Raji (cell line): ENCODE results near the gene SLC39A11.

ENCODE experiments used
- POLR2A ChIP-seq: IDR thresholded peaks from 2 replicates; pipeline ENCODE4 v1.6.1; 2011; ENCODE audit warnings: low read depth, low read length, control low read depth; ENCODE audit not compliant: insufficient read depth

SLC39A11 gene

DNA sequence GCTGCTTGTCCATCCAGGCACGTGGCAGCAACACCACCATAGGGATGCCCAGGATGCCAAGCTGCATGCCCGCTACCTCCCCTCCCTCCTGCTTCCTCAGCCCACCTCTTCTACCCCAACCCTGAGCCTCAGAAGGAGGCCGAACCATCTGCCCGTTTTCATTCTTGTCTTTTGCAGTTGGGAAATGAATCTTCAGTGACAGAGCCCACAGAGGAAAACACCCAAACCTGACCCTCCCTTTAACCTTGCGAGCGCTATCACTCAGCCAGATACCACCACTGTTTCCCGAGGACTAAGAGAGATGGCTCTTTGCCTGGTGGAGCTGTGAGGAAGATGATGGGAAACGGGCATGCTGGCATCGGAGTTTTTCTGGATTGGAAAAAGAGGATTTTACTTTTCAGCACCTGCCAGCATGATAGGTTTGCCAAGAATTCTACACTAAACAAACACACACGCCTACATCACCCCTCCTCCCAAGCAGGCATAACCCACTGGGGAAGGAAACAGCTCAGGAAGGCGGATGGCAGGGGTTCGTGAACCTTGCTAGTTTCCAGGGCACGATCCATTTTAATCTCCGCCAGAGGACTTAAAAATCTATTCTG, 457.4 kb downstream of the SLC39A11 start:
- TF ChIP-seq POLR2A, result no peak

GRCh38 chr17:72634621-72635020, 457.9 kb downstream of the SLC39A11 start:
- no peak for TF ChIP-seq POLR2A

- no peak for TF ChIP-seq POLR2A
Measured at GRCh38 chr17:72631949-72632684, 460.4 kb downstream of the SLC39A11 start.

GRCh38 chr17:72631568-72631948, 460.9 kb downstream of the SLC39A11 start:
- no peak for TF ChIP-seq POLR2A

GRCh38 chr17:72624652-72625051, 467.8 kb downstream of the SLC39A11 start:
- TF ChIP-seq POLR2A, result no peak

DNA sequence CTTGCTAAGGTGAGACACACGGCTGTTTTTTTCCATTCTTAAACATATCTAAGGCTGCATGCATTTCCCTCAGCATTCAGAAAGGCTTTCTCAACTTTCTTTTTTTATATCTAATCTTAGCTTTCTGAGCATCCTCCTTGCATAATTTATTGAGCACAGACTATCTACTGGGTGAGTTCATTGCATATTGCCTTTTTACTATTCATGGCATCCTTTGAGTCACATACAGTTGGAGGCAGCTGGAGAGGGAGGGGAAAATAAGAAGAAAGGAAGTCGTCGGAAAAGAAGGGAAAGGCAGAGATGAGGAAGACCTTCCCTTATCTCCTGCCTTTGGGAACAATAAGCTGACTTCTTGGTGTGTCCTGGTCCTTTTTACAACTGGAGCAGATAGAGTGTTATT, 468.3 kb downstream of the SLC39A11 start:
- no peak for TF ChIP-seq POLR2A

DNA sequence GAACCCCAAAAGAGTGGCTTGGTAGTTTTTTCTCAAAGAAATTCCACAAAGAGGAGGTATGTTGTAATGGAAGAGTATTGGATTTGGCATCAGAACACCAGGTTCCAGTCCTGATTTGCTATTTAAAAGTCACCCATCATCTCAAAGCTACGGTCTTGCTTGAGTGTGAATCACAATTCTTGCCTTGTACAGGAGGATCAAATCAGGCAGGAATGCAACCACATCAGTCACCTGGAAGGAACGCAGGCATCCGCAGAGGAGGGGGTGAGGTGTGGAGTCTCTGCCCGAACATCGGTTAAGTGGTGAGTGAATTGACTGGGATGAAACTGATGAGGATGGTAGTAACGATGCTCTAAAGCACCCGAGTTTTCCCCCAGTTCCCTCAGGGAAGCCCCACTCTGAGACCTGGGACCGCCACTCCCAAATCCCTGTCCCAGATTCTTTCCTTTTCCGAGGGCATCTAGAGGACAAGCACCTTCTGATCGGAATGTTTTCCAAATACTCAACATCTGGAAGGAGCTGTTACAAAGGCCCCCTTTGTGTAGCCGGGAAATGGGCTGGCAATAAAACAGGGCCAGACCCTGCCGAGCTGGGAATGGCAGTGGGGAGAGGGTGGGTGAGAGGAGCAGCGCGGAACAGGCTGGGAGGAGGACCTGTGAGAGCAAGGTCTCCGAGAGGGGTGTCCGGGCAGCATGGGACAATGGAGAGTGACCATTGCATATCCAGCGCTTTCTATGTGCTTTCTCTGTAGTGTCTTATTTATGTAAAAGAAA, 469.6 kb downstream of the SLC39A11 start:
- no peak for TF ChIP-seq POLR2A

GRCh38 chr17:72619976-72620650, 472.4 kb downstream of the SLC39A11 start:
- no peak for TF ChIP-seq POLR2A

- TF ChIP-seq POLR2A, result no peak
Measured at GRCh38 chr17:72618001-72618509, 474.4 kb downstream of the SLC39A11 start.

DNA sequence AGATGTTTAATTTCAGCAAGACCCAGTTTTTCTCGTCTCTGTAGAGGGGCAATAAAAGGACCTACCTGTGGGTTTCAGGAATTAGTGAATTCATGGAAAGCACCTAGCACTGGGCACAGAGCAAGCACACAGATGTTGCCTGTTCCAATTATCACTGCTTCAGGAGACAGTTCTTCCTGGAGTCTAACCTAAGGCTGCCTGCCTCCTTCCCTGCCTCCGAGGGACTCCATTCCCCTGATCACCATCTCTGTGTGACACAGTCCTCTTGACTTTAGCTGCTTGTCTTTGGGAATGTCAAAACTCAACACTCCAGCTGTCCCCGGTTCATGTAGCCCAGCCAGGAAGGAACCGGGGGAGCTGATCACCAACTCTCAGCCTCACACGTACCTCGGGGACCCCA, 474.9 kb downstream of the SLC39A11 start:
- no peak for TF ChIP-seq POLR2A

GRCh38 chr17:72616447-72616846, 476.0 kb downstream of the SLC39A11 start:
- no peak for TF ChIP-seq POLR2A

GRCh38 chr17:72615627-72615991, 476.9 kb downstream of the SLC39A11 start:
- TF ChIP-seq POLR2A, result no peak

DNA sequence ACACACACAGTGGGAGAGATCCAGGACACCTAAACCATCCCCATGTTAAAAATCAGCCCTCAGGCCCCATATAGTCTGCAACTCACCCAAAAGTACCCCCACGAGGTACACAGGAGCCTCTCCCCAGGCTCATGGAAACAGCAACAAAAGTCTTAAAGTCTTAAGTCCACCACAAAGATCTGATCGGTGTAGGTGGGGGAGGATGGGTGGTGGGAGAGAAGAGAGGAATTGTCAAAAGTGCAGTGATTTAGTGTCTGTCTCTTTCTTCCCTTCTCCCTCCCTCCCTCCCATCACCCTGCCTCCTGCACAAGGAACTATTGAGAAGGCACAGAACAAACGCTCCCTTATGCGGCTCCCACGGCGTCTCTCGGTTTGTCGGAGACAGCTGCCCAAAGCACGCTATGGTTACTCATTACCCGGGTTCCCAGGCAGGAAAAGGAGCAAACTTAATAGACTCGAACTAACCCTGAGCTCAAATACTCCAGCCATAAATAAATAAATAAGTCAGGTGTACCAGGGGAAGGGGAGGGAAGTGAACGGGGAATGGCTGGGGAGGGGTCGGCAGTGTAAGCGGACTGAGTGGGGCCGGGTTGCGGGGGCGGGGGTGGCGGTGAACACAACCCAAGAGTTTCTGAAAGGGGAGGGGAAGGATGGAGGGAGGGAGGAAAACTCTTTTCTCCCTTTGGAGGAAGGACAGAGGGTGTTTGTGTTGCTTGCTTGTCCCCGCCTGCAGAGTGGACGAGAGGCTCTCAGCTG, 477.4 kb downstream of the SLC39A11 start:
- no peak for TF ChIP-seq POLR2A

- no peak for TF ChIP-seq POLR2A
Measured at GRCh38 chr17:72614476-72614870, 478.0 kb downstream of the SLC39A11 start.
